Measurements from ENCODE around the gene ARHGAP10.

GRCh38 chr4:147776716-147777115 is 44.8 kb downstream of the ARHGAP10 start:
- no peak for TF ChIP-seq EP300 (IDR thresholded peaks at IDR 0.05)
- no peak for TF ChIP-seq CTCF (IDR thresholded peaks at IDR 0.05)
